SK-N-SH (cell line): ENCODE data around the gene CTNNB1. TPM values are rescaled to one million over a fixed set of nuclear protein-coding genes. Genes with fewer than 3 reads are reported as not detected.

Experiments used
- CTCF ChIA-PET: fragments of 300-600, 350-600 bp; formaldehyde crosslinking; extraction: SDS; loops from one replicate; lab custom pipeline; 2021; lab: Yijun Ruan, JAX
- POLR2A ChIA-PET: fragments of 350-600 bp; sonication (Branson Sonifier 250); formaldehyde crosslinking; extraction: SDS; loops from one replicate; lab custom pipeline; 2020; ENCODE audit warnings: antibody characterized with exemption, inconsistent platforms; lab: Yijun Ruan, JAX
- DNase-seq: peaks from one replicate; pipeline ENCODE4 v3.0.0; 2012
- H2AFZ ChIP-seq: fragments of 200-600 bp; sonication (generic); 2 replicates; pipeline ENCODE4 v1.8.1; 2016; ENCODE audit warnings: antibody characterized with exemption, mild to moderate bottlenecking, low read depth
- H3F3A ChIP-seq: fragments of 200-600 bp; sonication (generic); replicated peaks from 2 replicates; pipeline ENCODE3; 2016; ENCODE audit warnings: antibody characterized with exemption, mild to moderate bottlenecking; ENCODE audit not compliant: insufficient read depth
- H3K27ac ChIP-seq, 2 experiments: fragments of 200-500 bp in 1 of 2; fragments of 200-600 bp in 1 of 2; sonication (Bioruptor generic) in 1 of 2; sonication (generic), shearing (Covaris generic) in 1 of 2; 2 replicates each; pipeline versions ENCODE4 v1.5.1 to v1.6.1; 2014 to 2016; ENCODE audit warnings: low read depth in 2 of 2, inconsistent platforms in 1 of 2, low read length in 1 of 2, mild to moderate bottlenecking in 1 of 2, mixed read lengths in 1 of 2
- H3K27me3 ChIP-seq: fragments of 200-600 bp; sonication (generic), shearing (Covaris generic); 2 replicates; pipeline ENCODE4 v1.6.1; 2016; ENCODE audit warnings: mixed run types; ENCODE audit not compliant: insufficient read depth
- H3K36me3 ChIP-seq, 2 experiments: fragments of 200-500 bp in 1 of 2; fragments of 200-600 bp in 1 of 2; sonication (Bioruptor generic) in 1 of 2; sonication (generic) in 1 of 2; replicated peaks in 1 of 2; 2 replicates each; pipeline versions ENCODE3 to v1.5.1; 2014 to 2016; ENCODE audit warnings: low read length in 1 of 2, mild to moderate bottlenecking in 1 of 2; ENCODE audit not compliant: insufficient read depth in 2 of 2, control insufficient read depth in 1 of 2
- H3K4me1 ChIP-seq, 2 experiments: fragments of 200-500 bp in 1 of 2; fragments of 200-600 bp in 1 of 2; sonication (Bioruptor generic) in 1 of 2; sonication (generic), shearing (Covaris generic) in 1 of 2; 2 replicates each; pipeline versions ENCODE4 v1.5.1 to v1.6.1; 2014 to 2016; ENCODE audit warnings: low read depth in 1 of 2, low read length in 1 of 2, mixed run types in 1 of 2; ENCODE audit not compliant: insufficient read depth in 2 of 2, control insufficient read depth in 1 of 2
- H3K4me2 ChIP-seq: fragments of 200-600 bp; sonication (generic), shearing (Covaris generic); 2 replicates; pipeline ENCODE4 v1.6.1; 2017; ENCODE audit warnings: mixed run types
- H3K4me3 ChIP-seq, 2 experiments: fragments of 200-500 bp in 1 of 2; fragments of 200-600 bp in 1 of 2; sonication (Bioruptor generic) in 1 of 2; sonication (generic), shearing (Covaris generic) in 1 of 2; 2 replicates each; pipeline versions ENCODE4 v1.5.1 to v1.8.1; 2014 to 2016; ENCODE audit warnings: low read depth in 2 of 2, inconsistent platforms in 1 of 2, low read length in 1 of 2, mild to moderate bottlenecking in 1 of 2, mixed read lengths in 1 of 2, moderate library complexity in 1 of 2
- H3K79me2 ChIP-seq: fragments of 200-600 bp; sonication (generic); 2 replicates; pipeline ENCODE4 v1.8.1; 2017; ENCODE audit warnings: mild to moderate bottlenecking; ENCODE audit not compliant: insufficient read depth
- H3K9ac ChIP-seq: fragments of 200-600 bp; sonication (generic); 2 replicates; pipeline ENCODE4 v1.6.1; 2017; ENCODE audit warnings: mixed run types
- H3K9me2 ChIP-seq: fragments of 200-600 bp; sonication (generic); 2 replicates; pipeline ENCODE4 v1.6.1; 2017; ENCODE audit warnings: mixed run types
- H3K9me3 ChIP-seq: fragments of 200-600 bp; sonication (generic); 2 replicates; pipeline ENCODE4 v1.6.1; 2017; ENCODE audit warnings: mixed run types, mild to moderate bottlenecking, moderate library complexity
- H4K20me1 ChIP-seq: fragments of 200-600 bp; sonication (generic); 2 replicates; pipeline ENCODE4 v1.6.1; 2017; ENCODE audit warnings: mild to moderate bottlenecking, mixed run types; ENCODE audit not compliant: insufficient read depth
- CHD2 ChIP-seq: fragments of 150-350 bp; IDR thresholded peaks from 2 replicates; pipeline ENCODE4 v1.6.1; 2018; ENCODE audit warnings: low read length; ENCODE audit not compliant: partially characterized antibody
- EZH2phosphoT487 ChIP-seq: fragments of 200-600 bp; sonication (generic); IDR thresholded peaks from 2 replicates; pipeline ENCODE4 v1.6.1; 2017; ENCODE audit warnings: low read depth, mixed run types, mild to moderate bottlenecking, antibody characterized with exemption, moderate library complexity, borderline replicate concordance
- FOSL2 ChIP-seq: IDR thresholded peaks from 2 replicates; pipeline ENCODE4 v1.4.0; 2012; ENCODE audit warnings: low read depth, mild to moderate bottlenecking, moderate library complexity, borderline replicate concordance
- FOXJ3 ChIP-seq: sonication (generic); formaldehyde crosslinking; IDR thresholded peaks from 2 replicates; pipeline ENCODE4 v1.5.1; 2020; ENCODE audit warnings: mild to moderate bottlenecking, missing genetic modification reagents
- FOXM1 ChIP-seq: IDR thresholded peaks from 2 replicates; pipeline ENCODE4 v1.4.0; 2012; ENCODE audit warnings: low read depth, mild to moderate bottlenecking
- GABPA ChIP-seq: IDR thresholded peaks from 2 replicates; pipeline ENCODE4 v1.4.0; 2012; ENCODE audit warnings: low read depth, mild to moderate bottlenecking
- GATA2 ChIP-seq: sonication (generic); formaldehyde crosslinking; IDR thresholded peaks from 2 replicates; pipeline ENCODE4 v1.5.0; 2020; ENCODE audit warnings: mild to moderate bottlenecking, missing genetic modification reagents
- JUND ChIP-seq: IDR thresholded peaks from 2 replicates; pipeline ENCODE4 v1.4.0; 2012
- MXI1 ChIP-seq: IDR thresholded peaks from 2 replicates; pipeline ENCODE4 v1.6.1; 2012; ENCODE audit warnings: mild to moderate bottlenecking, low read depth, low read length, improper control_type of control experiment
- NFIC ChIP-seq: IDR thresholded peaks from 2 replicates; pipeline ENCODE4 v1.4.0; 2012; ENCODE audit warnings: borderline replicate concordance
- NRF1 ChIP-seq: IDR thresholded peaks from 2 replicates; pipeline ENCODE4 v1.6.1; 2012; ENCODE audit warnings: low read depth, mild to moderate bottlenecking, low read length
- POLR2AphosphoS5 ChIP-seq: IDR thresholded peaks from 2 replicates; pipeline ENCODE4 v1.6.1; 2012; ENCODE audit warnings: low read depth, low read length
- RFX5 ChIP-seq: IDR thresholded peaks from 2 replicates; pipeline ENCODE4 v1.6.1; 2012; ENCODE audit warnings: mild to moderate bottlenecking, improper control_type of control experiment, low read length
- RXRA ChIP-seq: IDR thresholded peaks from 2 replicates; pipeline ENCODE4 v1.4.0; 2012; ENCODE audit warnings: low read depth, mild to moderate bottlenecking, borderline replicate concordance
- TAF1 ChIP-seq: IDR thresholded peaks from 2 replicates; pipeline ENCODE4 v1.6.1; 2012; ENCODE audit warnings: low read depth, mild to moderate bottlenecking, low read length, moderate library complexity, borderline replicate concordance
- TCF12 ChIP-seq: IDR thresholded peaks from 2 replicates; pipeline ENCODE4 v1.4.0; 2012
- TEAD4 ChIP-seq: IDR thresholded peaks from 2 replicates; pipeline ENCODE4 v1.4.0; 2012; ENCODE audit warnings: mild to moderate bottlenecking, borderline replicate concordance; ENCODE audit not compliant: insufficient read depth
- YY1 ChIP-seq: IDR thresholded peaks from 2 replicates; pipeline ENCODE4 v1.4.0; 2012; ENCODE audit warnings: low read depth, mild to moderate bottlenecking
- WGBS: methylation state at CpG from one replicate; pipeline ENCODE4 v1.1.6; 2017; ENCODE audit warnings: low lambda C conversion rate; 5-methylcytosine and 5-hydroxymethylcytosine counted together
- polyA plus RNA-seq, 3 experiments: library from polyadenylated mRNA; depleted of rRNA; stranded (reverse); fragments of >200 nt; gene quantifications; 2 replicates each; pipeline ENCODE4 v1.2.3, GENCODE V29; 2012
- TF ChIP-seq, protein P1 (sequence below): fragments of 200-600 bp; sonication (generic); IDR thresholded peaks from 2 replicates; pipeline ENCODE4 v1.6.1; 2017; ENCODE audit warnings: antibody characterized with exemption, mild to moderate bottlenecking, moderate library complexity
- TF ChIP-seq, protein P2 (sequence below): fragments of 150-350 bp; IDR thresholded peaks from 2 replicates; pipeline ENCODE4 v1.6.1; 2017; ENCODE audit warnings: antibody characterized with exemption, low read length, low read depth, borderline replicate concordance
- TF ChIP-seq, protein P3 (sequence below): IDR thresholded peaks from 2 replicates; pipeline ENCODE4 v1.4.0; 2012; ENCODE audit warnings: low read depth, borderline replicate concordance
- TF ChIP-seq, protein P4 (sequence below): IDR thresholded peaks from 2 replicates; pipeline ENCODE4 v1.4.0; 2012; ENCODE audit warnings: low read depth
- TF ChIP-seq, protein P5 (sequence below): IDR thresholded peaks from 2 replicates; pipeline ENCODE4 v1.4.0; 2012; ENCODE audit warnings: low read depth, borderline replicate concordance

Gene CTNNB1
- 178 and 279 TPM in 2 replicates for polyA plus RNA-seq (2012; rRNA removed)
- polyA plus RNA-seq (2012; cell fraction: cytosol; rRNA removed) = 139 and 171 TPM in 2 replicates
- polyA plus RNA-seq (2012; cell fraction: nucleus; rRNA removed) = 331 and 398 TPM in 2 replicates

DNA sequence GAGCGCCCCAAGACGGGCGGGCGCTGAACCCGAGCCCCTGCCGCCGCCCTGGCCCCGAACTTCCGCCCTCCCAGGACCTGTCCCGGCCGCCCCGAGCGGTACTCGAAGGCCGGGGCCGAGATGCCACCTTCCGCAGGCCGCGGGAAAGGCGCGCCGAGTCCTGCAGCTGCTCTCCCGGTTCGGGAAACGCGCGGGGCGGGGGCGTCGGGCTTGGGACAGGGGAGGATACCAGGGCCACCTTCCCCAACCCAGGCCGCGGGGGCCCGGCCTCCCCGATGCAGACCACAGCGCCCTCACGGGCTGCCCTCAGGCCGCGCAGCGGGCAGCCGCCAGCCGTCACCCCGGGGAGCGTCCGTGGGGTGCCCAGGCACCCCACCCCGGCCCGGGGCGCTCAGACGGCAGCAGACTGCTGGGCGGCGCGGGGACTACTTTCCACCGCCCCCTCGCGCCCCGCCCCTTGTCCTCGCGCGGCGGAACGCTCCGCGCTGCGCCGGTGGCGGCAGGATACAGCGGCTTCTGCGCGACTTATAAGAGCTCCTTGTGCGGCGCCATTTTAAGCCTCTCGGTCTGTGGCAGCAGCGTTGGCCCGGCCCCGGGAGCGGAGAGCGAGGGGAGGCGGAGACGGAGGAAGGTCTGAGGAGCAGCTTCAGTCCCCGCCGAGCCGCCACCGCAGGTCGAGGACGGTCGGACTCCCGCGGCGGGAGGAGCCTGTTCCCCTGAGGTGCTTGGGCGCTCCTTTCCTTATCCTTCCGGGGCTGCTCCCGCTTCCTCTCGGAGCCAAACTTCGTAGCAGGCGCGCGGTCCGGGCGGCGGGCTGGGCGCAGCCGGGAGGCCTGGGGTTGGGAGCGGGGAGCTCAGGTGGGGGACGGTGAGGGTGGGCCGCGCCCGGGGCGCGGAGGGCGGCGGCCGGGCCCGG lies at the start of gene CTNNB1:
TSS of gene CTNNB1 (plus strand) at position 556 of the 916 bp plus-strand sequence. CDS start 24,564 bp downstream, outside the sequence.
- Histone ChIP-seq H3K27ac (peak within 1 kb of the TSS; percentile 90 to 97), H3K79me2 (peaks cover 51% of the 10 kb centered on the region), H3K4me1 (peaks cover 11 to 13% of the 10 kb centered on the region in 2 experiments; a peak in 3 of 4 replicates), H3K9ac (peak within 1 kb of the TSS; percentile 99), H4K20me1 (peaks cover 43% of the 10 kb centered on the region), H3K36me3 (no peaks in the 10 kb centered on the region), H3K4me3 (peak within 1 kb of the TSS; percentile 85 to 97), H3F3A (no peaks in the 10 kb centered on the region), H3K4me2 (peak within 1 kb of the TSS; percentile 81), H2AFZ (peak within 1 kb of the TSS; percentile 95), H3K27me3 (peaks cover 4% of the 10 kb centered on the region; the same call in 1 of the 2 replicates), H3K9me3 (no peaks in the 10 kb centered on the region), H3K9me2 (no peaks in the 10 kb centered on the region)
- 0% methylated on average over 18 of the region's 112 CpGs for WGBS
- ChIA-PET CTCF (interaction anchor here (0.7 to 6.5 kb wide), 7 partner anchors 11 to 616 kb away, joined by 3 to 61 read pairs (median 3); no protein-coding TSS in a partner anchor), POLR2A (interaction anchor here (0.5 to 2.8 kb wide), 28 partner anchors 9 to 693 kb away, joined by 3 to 34 read pairs (median 4); partner anchors contain the start of genes ZNF620 and ZNF621)
- peak; percentile 90 for DNase-seq
- TF ChIP-seq POLR2AphosphoS5 (peak; percentile 99), JUND (peak; percentile 31; the same call in 1 of the 2 replicates), YY1 (peak; percentile 96), RXRA (no peak), NRF1 (no peak), GATA2 (CRISPR knock-in tag) (no peak), CHD2 (peak; percentile 98), TEAD4 (peak; percentile 65; the same call in 1 of the 2 replicates), FOXM1 (no peak), NFIC (0 out of 2 replicates have a peak, but pooled peaks have one; percentile 13), RFX5 (no peak), TCF12 (peak; percentile 40; the same call in 1 of the 2 replicates), EZH2phosphoT487 (no peak), FOSL2 (no peak), TAF1 (peak; percentile 100), FOXJ3 (CRISPR knock-in tag) (no peak), MXI1 (peak; percentile 59), GABPA (0 out of 2 replicates have a peak, but pooled peaks have one; percentile 24)
- TF ChIP-seq, protein P1, sequence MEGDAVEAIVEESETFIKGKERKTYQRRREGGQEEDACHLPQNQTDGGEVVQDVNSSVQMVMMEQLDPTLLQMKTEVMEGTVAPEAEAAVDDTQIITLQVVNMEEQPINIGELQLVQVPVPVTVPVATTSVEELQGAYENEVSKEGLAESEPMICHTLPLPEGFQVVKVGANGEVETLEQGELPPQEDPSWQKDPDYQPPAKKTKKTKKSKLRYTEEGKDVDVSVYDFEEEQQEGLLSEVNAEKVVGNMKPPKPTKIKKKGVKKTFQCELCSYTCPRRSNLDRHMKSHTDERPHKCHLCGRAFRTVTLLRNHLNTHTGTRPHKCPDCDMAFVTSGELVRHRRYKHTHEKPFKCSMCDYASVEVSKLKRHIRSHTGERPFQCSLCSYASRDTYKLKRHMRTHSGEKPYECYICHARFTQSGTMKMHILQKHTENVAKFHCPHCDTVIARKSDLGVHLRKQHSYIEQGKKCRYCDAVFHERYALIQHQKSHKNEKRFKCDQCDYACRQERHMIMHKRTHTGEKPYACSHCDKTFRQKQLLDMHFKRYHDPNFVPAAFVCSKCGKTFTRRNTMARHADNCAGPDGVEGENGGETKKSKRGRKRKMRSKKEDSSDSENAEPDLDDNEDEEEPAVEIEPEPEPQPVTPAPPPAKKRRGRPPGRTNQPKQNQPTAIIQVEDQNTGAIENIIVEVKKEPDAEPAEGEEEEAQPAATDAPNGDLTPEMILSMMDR = 0 out of 2 replicates have a peak, but pooled peaks have one; percentile 9
- TF ChIP-seq, protein P2, sequence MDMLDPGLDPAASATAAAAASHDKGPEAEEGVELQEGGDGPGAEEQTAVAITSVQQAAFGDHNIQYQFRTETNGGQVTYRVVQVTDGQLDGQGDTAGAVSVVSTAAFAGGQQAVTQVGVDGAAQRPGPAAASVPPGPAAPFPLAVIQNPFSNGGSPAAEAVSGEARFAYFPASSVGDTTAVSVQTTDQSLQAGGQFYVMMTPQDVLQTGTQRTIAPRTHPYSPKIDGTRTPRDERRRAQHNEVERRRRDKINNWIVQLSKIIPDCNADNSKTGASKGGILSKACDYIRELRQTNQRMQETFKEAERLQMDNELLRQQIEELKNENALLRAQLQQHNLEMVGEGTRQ = no peak
- TF ChIP-seq, protein P3, sequence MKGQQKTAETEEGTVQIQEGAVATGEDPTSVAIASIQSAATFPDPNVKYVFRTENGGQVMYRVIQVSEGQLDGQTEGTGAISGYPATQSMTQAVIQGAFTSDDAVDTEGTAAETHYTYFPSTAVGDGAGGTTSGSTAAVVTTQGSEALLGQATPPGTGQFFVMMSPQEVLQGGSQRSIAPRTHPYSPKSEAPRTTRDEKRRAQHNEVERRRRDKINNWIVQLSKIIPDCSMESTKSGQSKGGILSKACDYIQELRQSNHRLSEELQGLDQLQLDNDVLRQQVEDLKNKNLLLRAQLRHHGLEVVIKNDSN = no peak; the same call in 1 of the 2 replicates
- TF ChIP-seq, protein P4, sequence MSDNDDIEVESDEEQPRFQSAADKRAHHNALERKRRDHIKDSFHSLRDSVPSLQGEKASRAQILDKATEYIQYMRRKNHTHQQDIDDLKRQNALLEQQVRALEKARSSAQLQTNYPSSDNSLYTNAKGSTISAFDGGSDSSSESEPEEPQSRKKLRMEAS = peak; percentile 76
- TF ChIP-seq, protein P5, sequence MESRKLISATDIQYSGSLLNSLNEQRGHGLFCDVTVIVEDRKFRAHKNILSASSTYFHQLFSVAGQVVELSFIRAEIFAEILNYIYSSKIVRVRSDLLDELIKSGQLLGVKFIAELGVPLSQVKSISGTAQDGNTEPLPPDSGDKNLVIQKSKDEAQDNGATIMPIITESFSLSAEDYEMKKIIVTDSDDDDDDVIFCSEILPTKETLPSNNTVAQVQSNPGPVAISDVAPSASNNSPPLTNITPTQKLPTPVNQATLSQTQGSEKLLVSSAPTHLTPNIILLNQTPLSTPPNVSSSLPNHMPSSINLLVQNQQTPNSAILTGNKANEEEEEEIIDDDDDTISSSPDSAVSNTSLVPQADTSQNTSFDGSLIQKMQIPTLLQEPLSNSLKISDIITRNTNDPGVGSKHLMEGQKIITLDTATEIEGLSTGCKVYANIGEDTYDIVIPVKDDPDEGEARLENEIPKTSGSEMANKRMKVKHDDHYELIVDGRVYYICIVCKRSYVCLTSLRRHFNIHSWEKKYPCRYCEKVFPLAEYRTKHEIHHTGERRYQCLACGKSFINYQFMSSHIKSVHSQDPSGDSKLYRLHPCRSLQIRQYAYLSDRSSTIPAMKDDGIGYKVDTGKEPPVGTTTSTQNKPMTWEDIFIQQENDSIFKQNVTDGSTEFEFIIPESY = 0 out of 2 replicates have a peak, but pooled peaks have one; percentile 60
